IMR-90 (cell line): ENCODE measurements around the gene POMT2. TPM values are rescaled to one million over a fixed set of nuclear protein-coding genes. Genes with fewer than 3 reads are reported as not detected.

Experiments used
- ATAC-seq: fragments of 200-7000 bp; cut with Tn5 transposase; 2 replicates; pipeline ENCODE4 v1.9.1; 2020; ENCODE audit warnings: low read depth, mild to moderate bottlenecking, moderate library complexity
- BruUV-seq: library from RNA; stranded (reverse); fragments of 400-500 nt; replicated peaks from 2 replicates; lab custom pipeline; 2021; lab: Mats Ljungman, UMichigan
- CTCF ChIA-PET: fragments of 300-600 bp; formaldehyde crosslinking; extraction: SDS; loops from one replicate; lab custom pipeline; 2021; ENCODE audit warnings: antibody characterized with exemption; lab: Yijun Ruan, JAX
- POLR2A ChIA-PET: fragments of 300-600 bp; sonication (Branson Sonifier 250); formaldehyde crosslinking; loops from one replicate; lab custom pipeline; 2022; ENCODE audit warnings: antibody characterized with exemption; ENCODE audit not compliant: unreplicated experiment; lab: Charles Lee
- DNase-seq: peaks from one replicate; pipeline ENCODE4 v3.0.0; 2013
- H2AFZ ChIP-seq: replicated peaks from 2 replicates; pipeline ENCODE3; 2013; ENCODE audit warnings: low read length, mild to moderate bottlenecking; ENCODE audit not compliant: poor library complexity
- H2AK5ac ChIP-seq: 2 replicates; pipeline ENCODE4 v1.6.1; 2013; ENCODE audit warnings: low read depth, low read length, inconsistent platforms
- H2AK9ac ChIP-seq: replicated peaks from 2 replicates; pipeline ENCODE3; 2013; ENCODE audit warnings: mild to moderate bottlenecking, low read depth, low read length, moderate library complexity; ENCODE audit not compliant: poor library complexity
- H2BK120ac ChIP-seq: 2 replicates; pipeline ENCODE4 v1.6.1; 2013; ENCODE audit warnings: low read depth, low read length, inconsistent platforms
- H2BK15ac ChIP-seq: 3 replicates; pipeline ENCODE4 v1.6.1; 2013; ENCODE audit warnings: low read depth, low read length, inconsistent platforms
- H2BK20ac ChIP-seq: 2 replicates; pipeline ENCODE4 v1.6.1; 2013; ENCODE audit warnings: low read depth, mild to moderate bottlenecking, inconsistent platforms, low read length, moderate library complexity
- H2BK5ac ChIP-seq: 2 replicates; pipeline ENCODE4 v1.6.1; 2013; ENCODE audit warnings: mild to moderate bottlenecking, low read depth, low read length, inconsistent platforms; ENCODE audit not compliant: poor library complexity, severe bottlenecking
- H3K14ac ChIP-seq: replicated peaks from 2 replicates; pipeline ENCODE4 v1.6.1; 2013; ENCODE audit warnings: low read depth, low read length, inconsistent platforms
- H3K18ac ChIP-seq: 2 replicates; pipeline ENCODE4 v1.6.1; 2013; ENCODE audit warnings: low read depth, low read length, control low read depth
- H3K23ac ChIP-seq: 2 replicates; pipeline ENCODE4 v1.6.1; 2013; ENCODE audit warnings: low read depth, low read length, inconsistent platforms
- H3K27ac ChIP-seq: 2 replicates; pipeline ENCODE4 v1.5.1; 2013; ENCODE audit warnings: mild to moderate bottlenecking, control low read depth, low read length; ENCODE audit not compliant: insufficient read depth
- H3K27me3 ChIP-seq: 2 replicates; pipeline ENCODE4 v1.6.1; 2013; ENCODE audit warnings: low read length; ENCODE audit not compliant: control insufficient read depth, insufficient read depth
- H3K36me3 ChIP-seq: 2 replicates; pipeline ENCODE4 v1.6.1; 2013; ENCODE audit warnings: low read length, mixed read lengths; ENCODE audit not compliant: control insufficient read depth, insufficient read depth
- H3K4ac ChIP-seq: 2 replicates; pipeline ENCODE4 v1.6.1; 2013; ENCODE audit warnings: low read depth, low read length, inconsistent platforms
- H3K4me1 ChIP-seq: 2 replicates; pipeline ENCODE4 v1.6.1; 2013; ENCODE audit warnings: low read length, mixed read lengths; ENCODE audit not compliant: control insufficient read depth, insufficient read depth
- H3K4me2 ChIP-seq: 2 replicates; pipeline ENCODE4 v1.6.1; 2013; ENCODE audit warnings: low read depth, mild to moderate bottlenecking, control low read depth, low read length, moderate library complexity
- H3K4me3 ChIP-seq: 2 replicates; pipeline ENCODE4 v1.5.1; 2013; ENCODE audit warnings: low read depth, mild to moderate bottlenecking, control low read depth, low read length, moderate library complexity; ENCODE audit not compliant: insufficient read depth
- H3K56ac ChIP-seq: 2 replicates; pipeline ENCODE4 v1.6.1; 2013; ENCODE audit warnings: low read length, inconsistent platforms; ENCODE audit not compliant: insufficient read depth; ENCODE audit errors: extremely low read depth
- H3K79me1 ChIP-seq, 2 experiments: 2 replicates each; pipeline ENCODE4 v1.6.1; 2013; ENCODE audit warnings: low read length in 2 of 2, inconsistent platforms in 1 of 2, low read depth in 1 of 2
- H3K9ac ChIP-seq: 2 replicates; pipeline ENCODE4 v1.6.1; 2013; ENCODE audit warnings: low read depth, low read length, control low read depth
- H3K9me1 ChIP-seq: 2 replicates; pipeline ENCODE4 v1.6.1; 2013; ENCODE audit warnings: low read length, inconsistent platforms; ENCODE audit not compliant: insufficient read depth
- H3K9me3 ChIP-seq: 2 replicates; pipeline ENCODE4 v1.6.1; 2013; ENCODE audit warnings: low read length; ENCODE audit not compliant: control insufficient read depth, insufficient read depth
- H4K20me1 ChIP-seq: 2 replicates; pipeline ENCODE4 v1.6.1; 2013; ENCODE audit warnings: low read length, inconsistent platforms; ENCODE audit not compliant: insufficient read depth
- H4K5ac ChIP-seq: 2 replicates; pipeline ENCODE4 v1.6.1; 2013; ENCODE audit warnings: mild to moderate bottlenecking, low read depth, low read length, control low read depth
- H4K8ac ChIP-seq, 2 experiments: 2 replicates each; pipeline ENCODE4 v1.6.1; 2013; ENCODE audit warnings: low read depth in 2 of 2, low read length in 2 of 2, control low read depth in 1 of 2, inconsistent platforms in 1 of 2
- H4K91ac ChIP-seq: 2 replicates; pipeline ENCODE4 v1.6.1; 2013; ENCODE audit warnings: low read depth, low read length, inconsistent platforms; ENCODE audit not compliant: insufficient read depth
- BHLHE40 ChIP-seq: fragments of 150-350 bp; IDR thresholded peaks from 2 replicates; pipeline ENCODE4 v1.6.1; 2016; ENCODE audit warnings: mild to moderate bottlenecking, low read depth, low read length
- CEBPB ChIP-seq: IDR thresholded peaks from 2 replicates; pipeline ENCODE4 v1.6.1; 2012; ENCODE audit warnings: low read depth, low read length, improper control_type of control experiment
- CTCF ChIP-seq: conservative IDR thresholded peaks from 2 replicates; pipeline ENCODE4 v1.5.1; 2012; ENCODE audit warnings: mild to moderate bottlenecking, low read depth, low read length, improper control_type of control experiment
- FOS ChIP-seq: fragments of 150-350 bp; IDR thresholded peaks from 2 replicates; pipeline ENCODE4 v1.6.1; 2016; ENCODE audit warnings: low read depth, low read length
- MAFK ChIP-seq: IDR thresholded peaks from 2 replicates; pipeline ENCODE4 v1.6.1; 2012; ENCODE audit warnings: low read depth, low read length, improper control_type of control experiment
- MAZ ChIP-seq: IDR thresholded peaks from 2 replicates; pipeline ENCODE4 v1.6.1; 2012; ENCODE audit warnings: low read depth, mild to moderate bottlenecking, low read length, improper control_type of control experiment, moderate library complexity, borderline replicate concordance
- MXI1 ChIP-seq: IDR thresholded peaks from 2 replicates; pipeline ENCODE4 v1.6.1; 2012; ENCODE audit warnings: low read depth, mild to moderate bottlenecking, low read length, moderate library complexity, borderline replicate concordance
- NFE2L2 ChIP-seq: fragments of 150-350 bp; IDR thresholded peaks from 2 replicates; pipeline ENCODE4 v1.6.1; 2016; ENCODE audit warnings: low read depth, mild to moderate bottlenecking, low read length
- POLR2A ChIP-seq: IDR thresholded peaks from 2 replicates; pipeline ENCODE4 v1.6.1; 2012; ENCODE audit warnings: mild to moderate bottlenecking, low read depth, low read length
- RAD21 ChIP-seq: IDR thresholded peaks from 2 replicates; pipeline ENCODE4 v1.6.1; 2012; ENCODE audit warnings: low read length, improper control_type of control experiment
- RCOR1 ChIP-seq: IDR thresholded peaks from 2 replicates; pipeline ENCODE4 v1.6.1; 2012; ENCODE audit warnings: mild to moderate bottlenecking, low read length, improper control_type of control experiment; ENCODE audit not compliant: insufficient replicate concordance
- SMC3 ChIP-seq: fragments of 150-350 bp; IDR thresholded peaks from 2 replicates; pipeline ENCODE4 v1.6.1; 2016; ENCODE audit warnings: low read depth, mild to moderate bottlenecking, antibody characterized with exemption, low read length, moderate library complexity
- USF2 ChIP-seq: fragments of 150-350 bp; IDR thresholded peaks from 2 replicates; pipeline ENCODE4 v1.6.1; 2017; ENCODE audit warnings: mild to moderate bottlenecking, antibody characterized with exemption, low read length, low read depth
- WGBS, 2 experiments: methylation state at CpG; one replicate each; pipeline versions ENCODE4 v1.1.5 to v1.1.7; 2013; ENCODE audit warnings: missing lambda C conversion rate in 2 of 2; ENCODE audit not compliant: insufficient read length in 1 of 2; ENCODE audit errors: extremely low coverage in 2 of 2; 5-methylcytosine and 5-hydroxymethylcytosine counted together
- dilution Hi-C: fragments of 300-500 bp; cut with HindIII; formaldehyde crosslinking; loops from one replicate; pipeline ENCODE4 v1.14.3; 2018; ENCODE audit warnings: low sequenced_read_pairs; ENCODE audit not compliant: unreplicated experiment
- in situ Hi-C: fragments of 300-500 bp; cut with MboI; formaldehyde crosslinking; loops from 3 replicates; pipeline ENCODE4 v1.14.3; 2019; ENCODE audit warnings: low sequenced_read_pairs, inconsistent platforms, mixed read lengths
- intact Hi-C: fragments of 100-400 bp; cut with micrococcal nuclease; formaldehyde crosslinking; loops from 2 replicates; pipeline ENCODE4 v1.10.0; 2022
- polyA plus RNA-seq, 3 experiments: library from polyadenylated mRNA; depleted of rRNA; stranded (reverse); fragments of >200 nt; gene quantifications; 2 replicates each; pipeline ENCODE4 v1.2.3, GENCODE V29; 2012; ENCODE audit warnings: low replicate concordance in 1 of 3
- total RNA-seq: library from RNA; depleted of rRNA; stranded (reverse); fragments of >200 nt; gene quantifications from 2 replicates; pipeline ENCODE4 v1.2.3, GENCODE V29; 2012

Gene POMT2
- total and polyA plus RNA-seq, 2 of the 4 experiments (the other 2 are of a cell fraction) = 6.5 to 13.0 TPM

GRCh38 chr14:77267937-77268699, 52.6 kb downstream of the POMT2 start:
- Histone ChIP-seq H3K18ac (no peak overlapping the region), H3K14ac (no peak overlapping the region), H3K27me3 (peaks cover 56% of the 10 kb centered on the region), H4K8ac (no peak overlapping the region), H3K4me2 (no peak overlapping the region), H2BK15ac (no peak overlapping the region), H3K56ac (no peak overlapping the region), H3K36me3 (no peaks in the 10 kb centered on the region), H3K4me3 (no peak overlapping the region), H2BK20ac (no peak overlapping the region), H4K20me1 (no peaks in the 10 kb centered on the region; the same call in 1 of the 2 replicates), H3K27ac (no peak overlapping the region), H3K4me1 (no peaks in the 10 kb centered on the region), H2AFZ (no peak overlapping the region), H4K5ac (no peak overlapping the region), H4K91ac (no peak overlapping the region), H3K79me1 (no peaks in the 10 kb centered on the region), H2AK9ac (no peak overlapping the region), H2BK5ac (no peak overlapping the region), H3K9me1 (0 out of 2 replicates have a peak, but pooled peaks cover 3% of the 10 kb centered on the region), H3K23ac (no peak overlapping the region), H2AK5ac (no peak overlapping the region), H2BK120ac (no peak overlapping the region), H3K9ac (no peak overlapping the region), H3K4ac (no peak overlapping the region), H3K9me3 (peaks cover 5% of the 10 kb centered on the region)
- BruUV-seq = no TSS peak
- no CpG with 5 or more reads among the region's 5 CpGs for WGBS, 2 experiments
- TF ChIP-seq RCOR1 = no peak
- no peak for TF ChIP-seq MAFK
- TF ChIP-seq USF2 = no peak
- TF ChIP-seq CEBPB = no peak
- no peak for TF ChIP-seq MAZ
- TF ChIP-seq POLR2A = no peak
- no peak for TF ChIP-seq NFE2L2
- TF ChIP-seq FOS = no peak
- TF ChIP-seq MXI1 = no peak
- TF ChIP-seq BHLHE40 = no peak
- no peak for TF ChIP-seq SMC3
- TF ChIP-seq CTCF = no peak
- no peak for TF ChIP-seq RAD21
- intact Hi-C loops = no loop called here
- in situ Hi-C loops = no loop called here
- DNase-seq = no peak
- dilution Hi-C loops = no loop called here
- no peak for ATAC-seq
- CTCF ChIA-PET = no interaction called here
- POLR2A ChIA-PET = no interaction called here
